Cardiac ventricle fibroblast (primary cell): Measurements from ENCODE around the gene GULP1. TPM values are rescaled to one million over a fixed set of nuclear protein-coding genes. Genes with fewer than 3 reads are reported as not detected.

Experiments used
- total RNA-seq: library from RNA; depleted of rRNA; stranded (reverse); fragments of >200 nt; gene quantifications from 2 replicates; pipeline ENCODE4 v1.2.3, GENCODE V29; 2015

The GULP1 gene, protein sequence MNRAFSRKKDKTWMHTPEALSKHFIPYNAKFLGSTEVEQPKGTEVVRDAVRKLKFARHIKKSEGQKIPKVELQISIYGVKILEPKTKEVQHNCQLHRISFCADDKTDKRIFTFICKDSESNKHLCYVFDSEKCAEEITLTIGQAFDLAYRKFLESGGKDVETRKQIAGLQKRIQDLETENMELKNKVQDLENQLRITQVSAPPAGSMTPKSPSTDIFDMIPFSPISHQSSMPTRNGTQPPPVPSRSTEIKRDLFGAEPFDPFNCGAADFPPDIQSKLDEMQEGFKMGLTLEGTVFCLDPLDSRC
- total RNA-seq = 2.4 and 3.2 TPM in 2 replicates

GRCh38 chr2:188291617-188292347 lies at the start of gene GULP1:
Gene GULP1 (plus strand): TSS chr2:188291874. CDS start chr2:188477703, 185,829 bp downstream.

